Testis (tissue), 3 donors: Measurements from ENCODE around the gene SAFB2. TPM values are rescaled to one million over a fixed set of nuclear protein-coding genes. Genes with fewer than 3 reads are reported as not detected.

Source experiments
- DNase-seq: peaks from one replicate; pipeline ENCODE4 v3.0.0-alpha.2; 2019
- H3K27ac ChIP-seq, 2 donors: fragments of 200-600 bp; sonication (generic); one replicate each; pipeline ENCODE4 v1.5.1; 2019
- H3K27me3 ChIP-seq: fragments of 200-600 bp; sonication (generic); one replicate; pipeline ENCODE4 v1.5.1; 2019
- H3K36me3 ChIP-seq: fragments of 200-600 bp; sonication (generic); one replicate; pipeline ENCODE4 v1.5.1; 2017; ENCODE audit warnings: low read depth; ENCODE audit errors: missing control alignments
- H3K4me1 ChIP-seq: fragments of 200-600 bp; sonication (generic); one replicate; pipeline ENCODE4 v1.5.1; 2019
- H3K4me3 ChIP-seq, 2 donors: fragments of 200-600 bp; sonication (generic); one replicate each; pipeline ENCODE4 v1.5.1; 2017 to 2019
- H3K9me3 ChIP-seq: fragments of 200-600 bp; sonication (generic); one replicate; pipeline ENCODE4 v1.5.1; 2017
- POLR2A ChIP-seq: fragments of 450-650 bp; IDR thresholded peaks from one replicate; pipeline ENCODE4 v1.6.1; 2017; ENCODE audit warnings: antibody characterized with exemption, mild to moderate bottlenecking, moderate library complexity
- WGBS, 2 donors: methylation state at CpG; one replicate each; pipeline ENCODE4 v1.1.5; 2018; 5-methylcytosine and 5-hydroxymethylcytosine counted together
- intact Hi-C: fragments of 100-400 bp; cut with DNase I; formaldehyde crosslinking; loops from one replicate; pipeline ENCODE4 v1.15.1; 2023; ENCODE audit warnings: low total_unique reads
- polyA plus RNA-seq: library from polyadenylated mRNA; stranded (reverse); fragments of 350-450 nt; fragmentation: Illumina TruSeq; extraction: RNeasy Lipid Tissue Mini Kit (QIAGEN cat#74804); gene quantifications from one replicate; pipeline ENCODE4 v1.2.3, GENCODE V29; 2014; ENCODE audit warnings: low read depth, low replicate concordance; ENCODE audit not compliant: insufficient read depth
- total RNA-seq, 2 donors: library from RNA; depleted of rRNA; stranded (reverse); fragments of >200 nt; gene quantifications; one replicate each; pipeline ENCODE4 v1.2.3, GENCODE V29; 2016
- TF ChIP-seq, protein P1 (sequence below), 3 experiments: fragments of 450-650 bp in 2 of 3; fragments of 200-600 bp in 1 of 3; sonication (generic) in 1 of 3; IDR thresholded peaks; one replicate each; pipeline ENCODE4 v1.5.1; 2016 to 2019; ENCODE audit warnings: antibody characterized with exemption in 3 of 3, mild to moderate bottlenecking in 2 of 3, moderate library complexity in 1 of 3

The SAFB2 gene
- total and polyA plus RNA-seq, 3 donors from 2014 or later = 84.1 to 209 (median 173) TPM

GRCh38 chr19:5600797-5601196 is 21.8 kb downstream of the SAFB2 start:
- no peaks in the 10 kb centered on the region for H3K9me3 ChIP-seq
- intact Hi-C loops = no loop called here
- H3K4me3 ChIP-seq = no peak overlapping the region
- H3K27me3 ChIP-seq = no peaks in the 10 kb centered on the region
- no peak for DNase-seq
- no peaks in the 10 kb centered on the region for H3K4me1 ChIP-seq
- WGBS, 2 donors = 82 to 85% methylated on average over 8 of the region's 8 CpGs
- H3K27ac ChIP-seq = no peak overlapping the region
- no peak for TF ChIP-seq POLR2A
- TF ChIP-seq, protein P1, sequence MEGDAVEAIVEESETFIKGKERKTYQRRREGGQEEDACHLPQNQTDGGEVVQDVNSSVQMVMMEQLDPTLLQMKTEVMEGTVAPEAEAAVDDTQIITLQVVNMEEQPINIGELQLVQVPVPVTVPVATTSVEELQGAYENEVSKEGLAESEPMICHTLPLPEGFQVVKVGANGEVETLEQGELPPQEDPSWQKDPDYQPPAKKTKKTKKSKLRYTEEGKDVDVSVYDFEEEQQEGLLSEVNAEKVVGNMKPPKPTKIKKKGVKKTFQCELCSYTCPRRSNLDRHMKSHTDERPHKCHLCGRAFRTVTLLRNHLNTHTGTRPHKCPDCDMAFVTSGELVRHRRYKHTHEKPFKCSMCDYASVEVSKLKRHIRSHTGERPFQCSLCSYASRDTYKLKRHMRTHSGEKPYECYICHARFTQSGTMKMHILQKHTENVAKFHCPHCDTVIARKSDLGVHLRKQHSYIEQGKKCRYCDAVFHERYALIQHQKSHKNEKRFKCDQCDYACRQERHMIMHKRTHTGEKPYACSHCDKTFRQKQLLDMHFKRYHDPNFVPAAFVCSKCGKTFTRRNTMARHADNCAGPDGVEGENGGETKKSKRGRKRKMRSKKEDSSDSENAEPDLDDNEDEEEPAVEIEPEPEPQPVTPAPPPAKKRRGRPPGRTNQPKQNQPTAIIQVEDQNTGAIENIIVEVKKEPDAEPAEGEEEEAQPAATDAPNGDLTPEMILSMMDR (IDR thresholded peaks at IDR 0.05) = no peak
- H3K36me3 ChIP-seq = no peaks in the 10 kb centered on the region

- no peaks in the 10 kb centered on the region for H3K36me3 ChIP-seq
- H3K27me3 ChIP-seq = no peaks in the 10 kb centered on the region
- no peak overlapping the region for H3K4me3 ChIP-seq
- no peak overlapping the region for H3K27ac ChIP-seq
- no peaks in the 10 kb centered on the region for H3K4me1 ChIP-seq
- 92 to 93% methylated on average over 9 of the region's 9 CpGs for WGBS, 2 donors
- intact Hi-C loops = no loop called here
- no peak for DNase-seq
- TF ChIP-seq, protein P1 (IDR thresholded peaks at IDR 0.05) = no peak
- no peak for TF ChIP-seq POLR2A
- H3K9me3 ChIP-seq = no peaks in the 10 kb centered on the region
Observed at GRCh38 chr19:5595745-5596144, 26.8 kb downstream of the SAFB2 start.

GRCh38 chr19:5595129-5595528 is 27.4 kb downstream of the SAFB2 start:
- WGBS, 2 donors = 89% methylated on average over 18 of the region's 18 CpGs
- DNase-seq = no peak
- H3K27me3 ChIP-seq = no peaks in the 10 kb centered on the region
- no peak overlapping the region for H3K27ac ChIP-seq
- intact Hi-C loops = no loop called here
- H3K36me3 ChIP-seq = no peaks in the 10 kb centered on the region
- H3K4me3 ChIP-seq = no peak overlapping the region
- H3K4me1 ChIP-seq = no peaks in the 10 kb centered on the region
- TF ChIP-seq, protein P1 (IDR thresholded peaks at IDR 0.05) = no peak
- no peak for TF ChIP-seq POLR2A
- H3K9me3 ChIP-seq = no peaks in the 10 kb centered on the region

DNA sequence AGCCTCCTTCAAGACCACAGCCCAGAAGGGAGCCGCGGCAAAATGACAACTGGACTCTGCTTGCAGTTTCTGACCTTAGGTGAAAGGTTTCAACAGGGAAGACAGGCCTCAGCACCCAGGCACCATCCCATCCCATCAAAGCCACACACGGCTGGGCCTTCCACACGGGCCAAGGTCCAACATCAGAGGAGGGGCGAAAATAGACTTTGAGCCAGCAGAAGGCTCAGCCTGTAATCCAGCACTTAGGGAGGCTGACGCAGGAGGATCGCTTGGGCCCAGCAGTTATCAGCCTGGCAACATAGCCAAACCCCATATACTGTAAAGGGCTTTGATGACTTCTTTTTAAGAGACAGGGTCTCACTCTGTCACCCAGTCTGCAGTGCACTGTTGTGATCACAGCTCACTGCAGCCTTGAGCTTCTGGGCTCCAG is 28.0 kb downstream of the SAFB2 start:
- H3K4me1 ChIP-seq = no peaks in the 10 kb centered on the region
- no peaks in the 10 kb centered on the region for H3K36me3 ChIP-seq
- DNase-seq = no peak
- no peak overlapping the region for H3K27ac ChIP-seq
- intact Hi-C loops = no loop called here
- no peaks in the 10 kb centered on the region for H3K27me3 ChIP-seq
- H3K9me3 ChIP-seq = no peaks in the 10 kb centered on the region
- WGBS, 2 donors = 59 to 76% methylated on average over 7 of the region's 7 CpGs
- H3K4me3 ChIP-seq = no peak overlapping the region
- TF ChIP-seq POLR2A = no peak
- TF ChIP-seq, protein P1 (IDR thresholded peaks at IDR 0.05) = no peak
